H9 (cell line): Measurements from ENCODE around the gene TRPC4AP. TPM values are rescaled to one million over a fixed set of nuclear protein-coding genes. Genes with fewer than 3 reads are reported as not detected.

ENCODE experiments used
- DNase-seq: peaks from one replicate; pipeline ENCODE4 v3.0.0-alpha.2; 2017
- H2AFZ ChIP-seq: one replicate; pipeline ENCODE4 v1.6.1; 2013; ENCODE audit warnings: mild to moderate bottlenecking, low read length, control low read depth, moderate library complexity
- H2AK5ac ChIP-seq: 2 replicates; pipeline ENCODE4 v1.6.1; 2013; ENCODE audit warnings: low read length, control low read depth, mixed read lengths; ENCODE audit not compliant: insufficient read length
- H2BK120ac ChIP-seq: one replicate; pipeline ENCODE4 v1.6.1; 2013; ENCODE audit warnings: low read depth, mild to moderate bottlenecking, low read length, control low read depth, inconsistent platforms; ENCODE audit not compliant: poor library complexity, severe bottlenecking
- H2BK12ac ChIP-seq: 2 replicates; pipeline ENCODE4 v1.6.1; 2013; ENCODE audit warnings: low read length, control low read depth, mixed read lengths, low read depth; ENCODE audit not compliant: insufficient read length
- H2BK15ac ChIP-seq: 2 replicates; pipeline ENCODE4 v1.6.1; 2013; ENCODE audit warnings: low read depth, low read length, control low read depth
- H2BK20ac ChIP-seq: one replicate; pipeline ENCODE4 v1.6.1; 2013; ENCODE audit warnings: low read depth, mild to moderate bottlenecking, low read length, control low read depth, inconsistent platforms; ENCODE audit not compliant: poor library complexity, severe bottlenecking
- H2BK5ac ChIP-seq: 2 replicates; pipeline ENCODE4 v1.6.1; 2013; ENCODE audit warnings: low read length, control low read depth, mixed read lengths; ENCODE audit not compliant: insufficient read length
- H3K14ac ChIP-seq: 2 replicates; pipeline ENCODE4 v1.6.1; 2013; ENCODE audit warnings: low read length, control low read depth; ENCODE audit not compliant: insufficient read depth
- H3K18ac ChIP-seq: 2 replicates; pipeline ENCODE4 v1.6.1; 2013; ENCODE audit warnings: low read depth, mild to moderate bottlenecking, mixed read lengths, low read length, control low read depth; ENCODE audit not compliant: insufficient read length
- H3K23ac ChIP-seq: 2 replicates; pipeline ENCODE4 v1.6.1; 2013; ENCODE audit warnings: low read length, control low read depth, mixed read lengths, low read depth; ENCODE audit not compliant: insufficient read length
- H3K23me2 ChIP-seq: 2 replicates; pipeline ENCODE4 v1.6.1; 2013; ENCODE audit warnings: low read depth, mild to moderate bottlenecking, mixed read lengths, low read length, control low read depth; ENCODE audit not compliant: insufficient read length, poor library complexity, severe bottlenecking
- H3K27ac ChIP-seq: 2 replicates; pipeline ENCODE4 v1.5.1; 2013; ENCODE audit warnings: low read length, control low read depth, mixed read lengths, low read depth; ENCODE audit not compliant: insufficient read length
- H3K27me3 ChIP-seq: 2 replicates; pipeline ENCODE4 v1.6.1; 2013; ENCODE audit warnings: low read length, control low read depth, inconsistent platforms; ENCODE audit not compliant: insufficient read depth
- H3K4ac ChIP-seq: 2 replicates; pipeline ENCODE4 v1.6.1; 2013; ENCODE audit warnings: low read depth, mild to moderate bottlenecking, control low read depth, inconsistent platforms, low read length, moderate library complexity
- H3K4me1 ChIP-seq: 2 replicates; pipeline ENCODE4 v1.6.1; 2013; ENCODE audit warnings: low read length, control low read depth, inconsistent platforms; ENCODE audit not compliant: insufficient read depth
- H3K4me2 ChIP-seq: 2 replicates; pipeline ENCODE4 v1.6.1; 2013; ENCODE audit warnings: low read length, control low read depth, mixed read lengths; ENCODE audit not compliant: insufficient read length, insufficient read depth
- H3K56ac ChIP-seq: 2 replicates; pipeline ENCODE4 v1.6.1; 2013; ENCODE audit warnings: low read depth, mild to moderate bottlenecking, mixed read lengths, low read length, control low read depth; ENCODE audit not compliant: insufficient read length
- H3K79me1 ChIP-seq: 2 replicates; pipeline ENCODE4 v1.6.1; 2013; ENCODE audit warnings: low read depth, mild to moderate bottlenecking, moderate library complexity, low read length, control low read depth, inconsistent platforms; ENCODE audit not compliant: insufficient read depth, poor library complexity, severe bottlenecking
- H3K79me2 ChIP-seq: 2 replicates; pipeline ENCODE4 v1.6.1; 2013; ENCODE audit warnings: low read length, control low read depth, inconsistent platforms; ENCODE audit not compliant: insufficient read depth
- H3K9ac ChIP-seq: 2 replicates; pipeline ENCODE4 v1.6.1; 2013; ENCODE audit warnings: low read length, control low read depth, mixed read lengths; ENCODE audit not compliant: insufficient read length; ENCODE audit errors: extremely low read depth
- H3K9me3 ChIP-seq: one replicate; pipeline ENCODE4 v1.6.1; 2013; ENCODE audit warnings: low read depth, low read length, inconsistent platforms; ENCODE audit not compliant: control insufficient read depth
- H3T11ph ChIP-seq: one replicate; pipeline ENCODE4 v1.6.1; 2013; ENCODE audit warnings: mild to moderate bottlenecking, low read length, control low read depth, inconsistent platforms
- H4K20me1 ChIP-seq: one replicate; pipeline ENCODE4 v1.6.1; 2013; ENCODE audit not compliant: control insufficient read depth, insufficient read length, insufficient read depth
- H4K5ac ChIP-seq: 2 replicates; pipeline ENCODE4 v1.6.1; 2013; ENCODE audit warnings: low read depth, mild to moderate bottlenecking, mixed read lengths, low read length, control low read depth; ENCODE audit not compliant: insufficient read length
- H4K8ac ChIP-seq: replicated peaks from 2 replicates; pipeline ENCODE4 v1.6.1; 2013; ENCODE audit warnings: low read length, control low read depth, mixed read lengths, low read depth; ENCODE audit not compliant: insufficient read length
- H4K91ac ChIP-seq: 2 replicates; pipeline ENCODE4 v1.6.1; 2013; ENCODE audit warnings: low read depth, mild to moderate bottlenecking, moderate library complexity, mixed read lengths, low read length, control low read depth; ENCODE audit not compliant: insufficient read length
- H3K27ac Mint-ChIP-seq, 3 experiments: 2 replicates in 2 of 3; 3 replicates in 1 of 3; pipeline ENCODE4 v1.8.0; 2020 to 2021; ENCODE audit warnings: mixed read lengths in 3 of 3, mild to moderate bottlenecking in 1 of 3, moderate library complexity in 1 of 3
- H3K27me3 Mint-ChIP-seq: 2 replicates; pipeline ENCODE4 v1.8.0; 2021; ENCODE audit warnings: low read depth, mild to moderate bottlenecking, moderate library complexity, mixed read lengths
- H3K36me3 Mint-ChIP-seq, 3 experiments: 2 replicates in 2 of 3; 3 replicates in 1 of 3; pipeline ENCODE4 v1.8.0; 2020 to 2021; ENCODE audit warnings: low read depth in 3 of 3, mixed read lengths in 3 of 3; ENCODE audit not compliant: insufficient read depth in 1 of 3
- H3K4me1 Mint-ChIP-seq, 2 experiments: 2 replicates each; pipeline ENCODE4 v1.8.0; 2020; ENCODE audit warnings: mixed read lengths in 2 of 2
- H3K4me3 Mint-ChIP-seq, 2 experiments: 2 replicates in 1 of 2; 3 replicates in 1 of 2; pipeline ENCODE4 v1.8.0; 2020 to 2021; ENCODE audit warnings: mild to moderate bottlenecking in 2 of 2, mixed read lengths in 2 of 2, moderate library complexity in 1 of 2
- H3K9me3 Mint-ChIP-seq, 2 experiments: 2 replicates in 1 of 2; 3 replicates in 1 of 2; pipeline ENCODE4 v1.8.0; 2020; ENCODE audit warnings: mild to moderate bottlenecking in 2 of 2, mixed read lengths in 2 of 2, moderate library complexity in 1 of 2
- WGBS: extraction: QIAGEN DNeasy Blood & Tissue Kit; methylation state at CpG from one replicate; pipeline ENCODE4 v1.1.7; 2013; ENCODE audit warnings: missing lambda C conversion rate, low lambda C conversion rate, mixed read lengths; ENCODE audit not compliant: insufficient read length; ENCODE audit errors: extremely low coverage; 5-methylcytosine and 5-hydroxymethylcytosine counted together
- total RNA-seq: library from RNA; stranded (reverse); gene quantifications from 2 replicates; pipeline ENCODE4 v1.2.1, GENCODE V29; 2021
- TF ChIP-seq, protein P1 (sequence below): fragments of 200-600 bp; sonication (generic); conservative IDR thresholded peaks from 3 replicates; pipeline ENCODE4 v1.8.0; 2021; ENCODE audit warnings: antibody characterized with exemption, mild to moderate bottlenecking

Gene TRPC4AP
- total RNA-seq, 1 experiment from 2014 or later: 93.9 TPM

DNA sequence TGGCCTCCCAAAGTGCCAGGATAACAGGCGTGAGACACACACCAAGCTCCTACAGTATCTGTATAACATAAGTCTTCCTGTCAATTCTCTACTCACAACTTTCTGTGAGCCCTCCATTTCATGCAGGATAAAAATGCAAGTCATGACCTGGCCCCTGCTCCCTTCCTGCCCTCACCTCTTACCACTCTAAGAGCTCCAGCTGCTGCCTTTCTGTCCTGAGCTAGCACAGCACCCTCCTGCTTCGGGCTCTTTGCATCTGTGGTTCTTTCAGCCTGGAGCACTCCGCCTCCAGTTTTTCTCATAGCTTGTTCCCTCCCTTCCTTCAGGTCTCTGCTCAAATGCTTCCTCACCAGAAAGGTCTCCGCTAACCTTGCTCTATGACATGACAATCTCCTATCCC is 23.7 kb upstream of the TRPC4AP start:
- Histone ChIP-seq H4K20me1 (no peaks in the 10 kb centered on the region), H4K91ac (no peak overlapping the region), H4K5ac (no peak overlapping the region), H2BK12ac (no peak overlapping the region), H2AFZ (no peak overlapping the region), H3K23me2 (no peaks in the 10 kb centered on the region), H3K56ac (no peak overlapping the region), H3K23ac (no peak overlapping the region), H3K14ac (no peak overlapping the region), H3K4ac (no peak overlapping the region), H4K8ac (no peak overlapping the region), H2BK20ac (no peak overlapping the region), H3K4me1 (no peaks in the 10 kb centered on the region), H3K27ac (no peak overlapping the region), H2AK5ac (no peak overlapping the region), H3K79me1 (no peaks in the 10 kb centered on the region), H2BK120ac (no peak overlapping the region), H3K18ac (no peak overlapping the region), H3K9me3 (no peaks in the 10 kb centered on the region), H3K79me2 (no peaks in the 10 kb centered on the region), H3T11ph (no peak overlapping the region), H2BK5ac (no peak overlapping the region), H3K4me2 (no peak overlapping the region), H3K9ac (no peak overlapping the region), H3K27me3 (no peaks in the 10 kb centered on the region), H2BK15ac (no peak overlapping the region)
- no peak for DNase-seq
- Mint-ChIP-seq H3K27me3 (no peaks in the 10 kb centered on the region), H3K9me3 (no peaks in the 10 kb centered on the region), H3K36me3 (peaks cover 6 to 49% (median 45%) of the 10 kb centered on the region in 3 experiments; a peak in 6 of 7 replicates), H3K4me1 (no peaks in the 10 kb centered on the region), H3K27ac (peak overlapping the region in 2 of 3 experiments; percentile 15 to 55; a peak in 3 of 7 replicates), H3K4me3 (no peak overlapping the region)
- TF ChIP-seq, protein P1, sequence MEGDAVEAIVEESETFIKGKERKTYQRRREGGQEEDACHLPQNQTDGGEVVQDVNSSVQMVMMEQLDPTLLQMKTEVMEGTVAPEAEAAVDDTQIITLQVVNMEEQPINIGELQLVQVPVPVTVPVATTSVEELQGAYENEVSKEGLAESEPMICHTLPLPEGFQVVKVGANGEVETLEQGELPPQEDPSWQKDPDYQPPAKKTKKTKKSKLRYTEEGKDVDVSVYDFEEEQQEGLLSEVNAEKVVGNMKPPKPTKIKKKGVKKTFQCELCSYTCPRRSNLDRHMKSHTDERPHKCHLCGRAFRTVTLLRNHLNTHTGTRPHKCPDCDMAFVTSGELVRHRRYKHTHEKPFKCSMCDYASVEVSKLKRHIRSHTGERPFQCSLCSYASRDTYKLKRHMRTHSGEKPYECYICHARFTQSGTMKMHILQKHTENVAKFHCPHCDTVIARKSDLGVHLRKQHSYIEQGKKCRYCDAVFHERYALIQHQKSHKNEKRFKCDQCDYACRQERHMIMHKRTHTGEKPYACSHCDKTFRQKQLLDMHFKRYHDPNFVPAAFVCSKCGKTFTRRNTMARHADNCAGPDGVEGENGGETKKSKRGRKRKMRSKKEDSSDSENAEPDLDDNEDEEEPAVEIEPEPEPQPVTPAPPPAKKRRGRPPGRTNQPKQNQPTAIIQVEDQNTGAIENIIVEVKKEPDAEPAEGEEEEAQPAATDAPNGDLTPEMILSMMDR: no peak
- WGBS: no CpG with 5 or more reads among the region's 4 CpGs
